Activated T-helper 1 cell treated with Interleukin-2 at 50 U/mL for 16 hours (primary cell): ENCODE measurements around the gene KCND1.

Experiments used
- DNase-seq: peaks from one replicate; pipeline ENCODE4 v3.0.0-alpha.2; 2020; ENCODE audit warnings: low read depth

KCND1 gene

DNA sequence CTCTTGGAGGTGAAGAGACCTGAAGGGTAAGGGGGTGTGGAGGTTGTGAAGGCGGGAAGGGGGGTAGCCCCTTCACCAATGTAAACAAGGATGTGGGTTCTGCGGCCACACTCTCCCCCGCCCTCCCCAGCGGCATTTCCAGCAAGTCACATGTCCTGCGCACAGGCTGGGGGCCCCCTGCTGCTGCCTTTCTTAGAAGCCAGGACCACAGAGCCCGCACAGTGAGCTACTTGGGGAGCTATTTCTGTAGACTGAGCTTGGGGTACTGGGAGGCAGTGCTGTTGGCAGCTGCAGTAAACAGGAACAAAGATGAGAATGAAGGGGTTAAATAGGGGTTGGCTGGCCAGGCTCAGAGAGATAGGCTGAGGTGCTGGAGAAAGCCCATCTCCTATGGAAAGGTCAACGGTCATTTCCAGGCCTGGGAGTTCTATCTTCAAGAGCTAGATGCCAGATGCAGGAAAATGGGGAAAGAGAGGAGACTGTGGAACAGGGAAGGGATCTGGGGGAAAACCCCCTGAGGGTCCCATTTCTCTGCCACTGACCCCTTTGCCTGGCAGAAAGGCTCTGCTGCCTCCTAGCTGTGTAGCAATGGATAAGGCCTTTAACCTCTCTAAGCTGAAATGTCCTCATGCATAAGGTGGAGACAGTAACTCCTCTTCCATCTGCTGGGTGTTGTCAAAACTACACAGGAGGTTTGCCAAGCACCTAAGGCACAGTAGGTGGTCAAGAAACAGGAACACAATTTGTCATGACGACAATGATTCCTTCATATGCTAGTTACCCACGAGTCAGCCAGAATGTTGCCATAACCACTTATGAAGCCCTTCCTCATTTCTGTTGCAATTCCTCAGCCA is 34.4 kb downstream of the KCND1 start:
- DNase-seq: peak; percentile 85

GRCh38 chrX:48936429-48937053 is 35.1 kb downstream of the KCND1 start:
- DNase-seq: no peak

DNA sequence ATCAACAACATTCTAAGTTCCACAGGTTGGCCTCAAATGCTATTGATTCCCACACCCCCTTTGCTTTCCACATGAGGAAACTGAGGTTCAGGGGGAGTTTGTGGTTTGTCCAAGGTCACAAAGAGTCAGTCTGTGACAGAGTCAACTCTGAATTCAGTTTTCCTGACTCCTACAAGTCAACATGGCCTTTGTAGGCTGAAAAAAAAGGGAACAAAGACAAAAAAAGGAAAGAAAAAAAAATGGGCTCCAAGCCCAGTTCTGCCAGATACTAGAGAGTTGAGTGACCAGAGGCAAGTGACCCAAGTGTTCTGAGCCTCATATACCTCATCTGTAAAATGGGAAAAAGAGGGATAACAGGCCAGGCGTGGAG is 36.4 kb downstream of the KCND1 start:
- no peak for DNase-seq

- no peak for DNase-seq
Measured at GRCh38 chrX:48934581-48935300, 36.9 kb downstream of the KCND1 start.

- DNase-seq: no peak
Measured at GRCh38 chrX:48933757-48934156, 37.9 kb downstream of the KCND1 start.

GRCh38 chrX:48927736-48928382 is 43.8 kb downstream of the KCND1 start:
- DNase-seq: no peak

- DNase-seq: no peak
Measured at GRCh38 chrX:48927123-48927522, 44.5 kb downstream of the KCND1 start.

DNA sequence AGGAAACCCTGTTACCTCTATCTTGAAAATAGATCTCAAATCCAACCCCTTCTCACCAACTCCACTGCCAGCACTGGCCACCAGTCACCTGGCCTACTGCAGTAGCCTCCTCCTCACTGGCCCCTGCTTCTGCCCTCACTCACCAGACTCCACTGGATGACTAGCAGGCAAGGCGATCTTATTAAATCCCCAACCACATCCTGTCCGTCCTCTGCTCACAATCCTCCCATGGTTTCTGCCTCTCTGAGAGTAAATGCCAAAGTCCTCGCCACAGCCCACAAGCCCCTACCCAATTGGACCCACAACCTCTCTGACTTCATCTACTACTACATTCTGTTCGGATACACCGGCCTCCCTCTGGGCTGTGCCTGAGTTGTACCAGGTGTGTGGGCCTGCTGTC is 47.4 kb downstream of the KCND1 start:
- DNase-seq: no peak

DNA sequence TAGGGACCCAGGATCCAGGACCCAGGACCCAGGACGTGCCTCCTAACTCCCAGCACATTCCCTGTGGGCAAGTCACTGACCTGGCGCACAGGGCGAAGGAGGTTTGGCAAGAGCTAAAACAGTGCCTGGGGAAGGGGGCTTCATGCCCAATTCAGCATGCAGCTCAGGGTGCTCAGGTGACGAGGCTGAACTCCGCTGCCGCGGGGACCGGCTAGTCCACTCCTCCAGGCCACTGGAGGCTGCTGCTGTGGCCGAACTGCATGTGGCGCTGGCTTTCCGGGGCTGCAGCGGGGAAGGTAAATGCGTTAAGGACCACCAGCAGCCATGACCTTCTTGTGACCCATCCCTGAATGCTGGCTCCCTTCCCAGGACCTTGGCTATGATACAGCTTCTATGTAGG is 47.9 kb downstream of the KCND1 start:
- DNase-seq: no peak

DNA sequence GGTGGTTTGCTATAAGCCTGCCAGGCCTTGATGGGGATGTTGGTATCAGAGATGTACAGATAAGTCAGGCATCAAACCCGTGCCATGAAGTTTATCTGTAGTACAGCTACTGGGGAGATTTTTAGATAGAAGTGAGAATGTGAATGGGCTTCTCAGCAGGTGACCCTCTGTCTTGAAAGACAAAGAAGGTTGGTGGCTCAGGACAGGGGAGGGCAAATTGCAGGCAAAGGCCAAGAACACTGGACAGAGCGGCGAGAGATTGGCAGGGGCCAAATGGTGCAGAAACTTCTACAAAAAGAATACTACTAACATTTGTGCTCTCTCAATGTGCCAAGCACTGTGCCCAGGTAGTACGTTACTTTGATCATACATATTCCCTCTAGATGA is 50.9 kb downstream of the KCND1 start:
- no peak for DNase-seq

DNA sequence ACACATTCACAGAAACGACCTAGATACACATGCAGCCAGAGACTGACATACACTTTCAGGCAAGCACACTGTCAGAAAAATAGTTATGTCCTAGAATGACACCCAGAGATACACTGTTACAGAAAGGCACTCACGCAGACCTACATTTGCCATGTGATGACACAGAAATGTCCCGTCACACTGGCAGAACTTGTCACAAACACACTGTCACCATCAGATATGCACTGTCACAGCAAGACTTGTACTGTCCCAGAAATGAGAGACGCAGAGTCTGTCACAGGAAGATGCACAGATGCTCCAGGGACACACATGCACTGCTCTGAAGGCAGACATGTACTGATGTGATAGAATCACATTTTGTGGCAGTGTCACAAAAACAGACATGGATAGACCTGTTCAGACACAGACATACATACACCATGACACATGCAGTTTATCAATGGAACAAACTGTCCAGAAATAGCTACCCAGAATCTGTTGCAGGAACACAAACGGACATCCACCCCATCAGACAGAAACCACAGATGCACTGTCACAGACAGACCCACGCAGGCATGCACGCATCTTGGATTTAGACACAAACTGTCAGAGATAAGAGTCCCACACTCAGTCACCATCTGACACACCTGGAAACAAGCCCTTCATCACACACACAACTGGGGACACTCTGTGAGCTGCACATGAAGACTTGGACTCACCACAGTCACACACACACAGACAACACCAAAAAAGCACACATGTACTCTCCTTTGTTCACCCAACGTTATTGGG is 51.5 kb downstream of the KCND1 start:
- DNase-seq: no peak

DNA sequence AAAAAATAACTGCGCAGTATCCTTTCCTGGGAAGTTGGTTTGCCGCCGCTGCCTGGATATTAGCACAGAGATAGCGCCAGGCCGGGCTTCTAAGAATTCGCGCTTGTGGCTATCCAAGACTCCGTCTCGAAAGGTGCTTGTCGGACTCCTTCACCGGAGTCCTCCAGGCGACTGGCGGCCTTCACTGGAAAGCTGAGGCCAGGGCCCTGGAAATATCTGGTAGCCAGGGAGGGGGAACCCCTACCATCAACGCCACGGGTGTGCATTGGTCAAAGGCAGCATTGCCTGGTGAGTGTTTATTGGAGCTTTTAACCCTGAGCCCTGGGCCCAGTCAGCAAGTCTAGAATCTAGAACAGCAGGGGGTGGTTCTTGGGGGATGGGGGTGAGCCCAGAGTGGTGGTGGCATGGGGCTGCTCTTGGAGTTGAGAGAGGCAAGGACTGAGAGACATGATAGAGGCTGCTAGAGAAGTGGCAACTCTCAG is 52.2 kb downstream of the KCND1 start:
- DNase-seq: no peak

- peak; percentile 84 for DNase-seq
Measured at GRCh38 chrX:48918643-48919340, 52.9 kb downstream of the KCND1 start, which contains the start of gene PIM2. PIM2 (minus strand) TSS chrX:48919024; CDS start chrX:48918834, 190 bp downstream.

- no peak for DNase-seq
Measured at GRCh38 chrX:48918301-48918642, 53.4 kb downstream of the KCND1 start.

DNA sequence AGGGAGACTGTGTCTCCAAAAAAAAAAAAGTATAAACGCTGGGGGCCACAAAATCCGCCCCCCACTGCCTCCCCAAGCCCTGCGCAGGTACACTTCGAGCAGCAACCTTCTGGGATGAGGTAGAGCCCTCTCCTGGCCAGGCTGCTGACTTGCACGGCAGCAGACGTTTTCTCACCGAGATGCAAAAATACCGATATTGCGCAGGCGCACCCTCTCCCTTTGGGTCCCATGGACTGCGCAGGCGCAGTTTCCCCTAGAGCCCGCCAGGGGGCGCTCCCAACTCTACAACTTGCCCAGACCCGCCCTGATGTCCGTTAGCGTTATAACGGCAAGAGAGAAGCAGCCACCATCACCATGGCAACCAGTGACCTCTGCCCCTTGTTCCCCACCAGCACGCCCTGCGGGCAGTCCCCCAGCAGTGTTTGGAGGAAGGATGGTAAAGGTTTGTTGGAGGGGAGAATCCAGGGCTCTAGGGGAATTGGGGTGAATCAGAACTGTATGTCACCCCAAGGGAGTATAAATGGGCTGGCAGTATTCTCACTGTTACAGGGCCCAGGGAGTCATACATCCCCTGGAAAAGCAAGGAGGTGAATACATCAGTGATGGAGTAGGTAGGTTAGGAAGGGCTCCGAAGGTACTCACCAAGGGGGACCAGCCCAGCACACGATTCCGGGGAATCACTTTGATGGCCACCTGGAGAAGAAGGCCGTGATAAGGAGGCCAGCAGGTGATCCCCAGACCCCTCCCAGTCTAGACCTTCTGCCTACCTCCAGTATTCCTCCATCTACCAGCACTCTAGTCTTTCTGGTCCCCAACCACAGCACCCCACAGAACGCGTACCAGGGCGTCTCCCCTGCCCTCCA is 54.3 kb downstream of the KCND1 start:
- peak; percentile 80 for DNase-seq

DNA sequence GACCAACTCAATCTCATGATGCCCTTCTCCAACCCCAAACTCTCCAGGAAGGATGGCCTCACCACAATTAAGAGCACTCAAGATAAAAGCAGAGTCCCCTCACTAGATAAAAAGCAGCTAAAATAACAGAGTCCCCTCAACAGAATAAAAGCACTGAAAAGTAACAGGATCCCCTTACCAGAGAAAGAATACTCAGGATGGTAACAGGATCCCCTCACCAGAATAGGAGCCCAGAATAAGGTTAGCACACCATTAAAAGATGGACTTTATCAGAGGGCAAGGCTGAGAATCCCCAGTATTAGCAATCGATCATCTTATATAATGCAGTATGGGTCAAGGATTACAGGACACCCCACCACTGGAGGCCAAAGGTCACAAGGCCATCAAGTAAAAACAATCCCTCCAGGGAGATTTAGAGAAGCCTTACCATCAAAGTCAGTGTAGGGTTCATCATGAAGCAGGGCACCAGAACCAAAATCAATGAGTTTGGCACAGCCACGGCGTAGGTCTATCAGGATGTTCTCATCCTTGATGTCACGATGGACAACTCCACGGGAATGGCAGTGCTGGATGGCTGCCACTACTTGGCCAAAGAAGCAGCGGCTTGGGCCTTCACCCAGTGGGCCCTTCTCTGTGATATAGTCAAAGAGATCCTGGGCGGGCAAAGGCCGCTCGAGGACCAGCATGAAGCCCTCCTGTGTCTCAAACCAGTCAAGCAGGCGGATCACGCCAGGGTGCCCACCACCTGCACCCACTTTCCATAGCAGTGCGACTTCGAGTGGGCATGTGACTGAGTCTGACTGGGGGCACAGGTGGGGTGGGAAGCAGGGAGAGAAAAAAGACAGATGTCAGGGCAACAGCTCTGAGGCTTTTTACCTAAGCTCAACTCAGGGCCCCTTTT is 56.8 kb downstream of the KCND1 start:
- no peak for DNase-seq

DNA sequence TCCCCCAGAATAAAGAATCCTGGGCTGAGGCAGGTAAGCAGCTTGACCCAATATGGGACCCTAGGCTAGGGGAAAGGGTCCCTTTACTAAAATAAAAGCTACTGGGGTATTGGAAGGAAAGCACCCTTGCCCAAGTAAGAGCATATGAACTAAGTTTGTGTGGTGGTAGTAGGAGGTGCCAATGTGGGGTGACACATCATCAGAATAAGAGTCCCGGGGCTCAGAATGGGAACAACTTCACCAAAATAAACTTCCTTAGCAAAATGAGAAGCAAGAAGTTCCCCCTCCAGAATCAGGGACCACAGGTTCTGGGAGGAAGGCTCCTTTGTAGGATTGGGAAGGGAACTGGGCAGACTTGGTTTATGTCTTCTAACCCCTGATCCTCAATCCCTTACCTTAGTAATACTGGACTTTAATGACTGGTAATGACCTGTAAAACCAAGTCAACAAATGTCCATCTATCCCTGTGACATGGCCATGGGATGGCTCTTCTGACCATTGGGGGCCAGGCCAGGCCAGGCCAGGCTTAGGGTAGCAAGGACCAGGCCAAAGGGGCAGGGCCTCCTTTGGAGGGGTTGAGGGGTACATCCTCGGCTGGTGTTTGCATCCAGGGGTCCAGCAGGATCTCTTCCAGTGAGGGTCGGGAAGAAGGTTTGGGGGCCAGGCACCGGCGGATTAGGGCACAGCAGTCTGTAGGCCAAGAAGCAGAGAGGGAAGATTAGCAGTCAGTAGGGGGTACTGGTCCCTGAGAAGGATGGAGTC is 57.9 kb downstream of the KCND1 start:
- DNase-seq: no peak
